HG03196 (cell line): ENCODE results near the gene RNASE9.
"Not testable (repeated sequence)": the region's sequence is repeated elsewhere in the genome, so short reads cannot be mapped to it uniquely, and the experiment has no call there.

Experiments used
- ATAC-seq: cut with Tn5 transposase; IDR thresholded peaks from one replicate; pipeline ENCODE4 v1.9.1; 2021; ENCODE audit not compliant: unreplicated experiment

Gene RNASE9

GRCh38 chr14:20578325-20578724 lies 17.5 kb upstream of the RNASE9 start:
- no peak for ATAC-seq

- ATAC-seq: not testable (repeated sequence)
Measured at GRCh38 chr14:20572382-20572990, 11.6 kb upstream of the RNASE9 start.

- not testable (repeated sequence) for ATAC-seq
Measured at GRCh38 chr14:20570720-20571119, 9.9 kb upstream of the RNASE9 start.

GRCh38 chr14:20569865-20570264 lies 9.0 kb upstream of the RNASE9 start:
- not testable (repeated sequence) for ATAC-seq

- ATAC-seq: no peak
Measured at GRCh38 chr14:20569066-20569465, 8.2 kb upstream of the RNASE9 start.

- ATAC-seq: no peak
Measured at GRCh38 chr14:20568393-20568792, 7.5 kb upstream of the RNASE9 start.

- ATAC-seq: not testable (repeated sequence)
Measured at GRCh38 chr14:20567199-20567598, 6.4 kb upstream of the RNASE9 start.

- no peak for ATAC-seq
Measured at GRCh38 chr14:20564501-20564997, 3.7 kb upstream of the RNASE9 start.

- no peak for ATAC-seq
Measured at GRCh38 chr14:20563971-20564370, 3.1 kb upstream of the RNASE9 start.

- no peak for ATAC-seq
Measured at GRCh38 chr14:20559461-20559904, 1.4 kb downstream of the RNASE9 start.

- no peak for ATAC-seq
Measured at GRCh38 chr14:20557212-20557542, 3.7 kb downstream of the RNASE9 start.

GRCh38 chr14:20556500-20557211 lies 4.2 kb downstream of the RNASE9 start:
- ATAC-seq: no peak

- no peak for ATAC-seq
Measured at GRCh38 chr14:20555845-20556244, 5.0 kb downstream of the RNASE9 start.

GRCh38 chr14:20553024-20553423 lies 7.8 kb downstream of the RNASE9 start:
- ATAC-seq: no peak

- no peak for ATAC-seq
Measured at GRCh38 chr14:20551606-20552005, 9.2 kb downstream of the RNASE9 start.

GRCh38 chr14:20550926-20551325 lies 9.9 kb downstream of the RNASE9 start:
- no peak for ATAC-seq

- no peak for ATAC-seq
Measured at GRCh38 chr14:20548414-20549158, 12.3 kb downstream of the RNASE9 start.

GRCh38 chr14:20546877-20547276 lies 14.0 kb downstream of the RNASE9 start:
- no peak for ATAC-seq

GRCh38 chr14:20539906-20540305 lies 20.9 kb downstream of the RNASE9 start:
- no peak for ATAC-seq

- no peak for ATAC-seq
Measured at GRCh38 chr14:20530771-20531571, 29.9 kb downstream of the RNASE9 start.

GRCh38 chr14:20529806-20530205 lies 31.0 kb downstream of the RNASE9 start:
- ATAC-seq: no peak
